Stimulated activated naive CD4-positive, alpha-beta T cell treated with Interleukin-2 at 50 U/mL for 16 hours (primary cell): Measurements from ENCODE around the gene TLL1.

Experiments
- DNase-seq: peaks from one replicate; lab custom pipeline; 2025; lab: John Stamatoyannopoulos, UW

TLL1 gene

GRCh38 chr4:165872461-165873297 lies at the start of gene TLL1:
TSS of gene TLL1 (plus strand) at chr4:165873237. CDS start at chr4:165873905, 668 bp downstream.
- DNase-seq = no peak

GRCh38 chr4:165826166-165826565 lies 46.9 kb upstream of the TLL1 start:
- no peak for DNase-seq

GRCh38 chr4:165827018-165827417 lies 46.0 kb upstream of the TLL1 start:
- no peak for DNase-seq

- DNase-seq = no peak
Measured at GRCh38 chr4:165828928-165829327, 44.1 kb upstream of the TLL1 start.

GRCh38 chr4:165834116-165834515 lies 38.9 kb upstream of the TLL1 start:
- DNase-seq = no peak

- DNase-seq = no peak
Measured at GRCh38 chr4:165838575-165838974, 34.5 kb upstream of the TLL1 start.

GRCh38 chr4:165839615-165840333 lies 33.3 kb upstream of the TLL1 start:
- DNase-seq = no peak

- no peak for DNase-seq
Measured at GRCh38 chr4:165842684-165843083, 30.4 kb upstream of the TLL1 start.

GRCh38 chr4:165844161-165844560 lies 28.9 kb upstream of the TLL1 start:
- no peak for DNase-seq

GRCh38 chr4:165851256-165851655 lies 21.8 kb upstream of the TLL1 start:
- DNase-seq = no peak

GRCh38 chr4:165855191-165855590 lies 17.8 kb upstream of the TLL1 start:
- DNase-seq = no peak

GRCh38 chr4:165861363-165861762 lies 11.7 kb upstream of the TLL1 start:
- no peak for DNase-seq

GRCh38 chr4:165864271-165864670 lies 8.8 kb upstream of the TLL1 start:
- DNase-seq = no peak

GRCh38 chr4:165866019-165866650 lies 6.9 kb upstream of the TLL1 start:
- DNase-seq = no peak

GRCh38 chr4:165867961-165868360 lies 5.1 kb upstream of the TLL1 start:
- no peak for DNase-seq

GRCh38 chr4:165873298-165874071 lies 448 bp downstream of the TLL1 start:
- DNase-seq = no peak

GRCh38 chr4:165874072-165874790 lies 1.2 kb downstream of the TLL1 start:
- DNase-seq = no peak

GRCh38 chr4:165874791-165875371 lies 1.8 kb downstream of the TLL1 start:
- DNase-seq = no peak

- DNase-seq = no peak
Measured at GRCh38 chr4:165875446-165875845, 2.4 kb downstream of the TLL1 start.

- no peak for DNase-seq
Measured at GRCh38 chr4:165877286-165877685, 4.2 kb downstream of the TLL1 start.

- no peak for DNase-seq
Measured at GRCh38 chr4:165879641-165880040, 6.6 kb downstream of the TLL1 start.
